ENCODE results near the gene VPS41.
"Not testable (repeated sequence)": the region's sequence is repeated elsewhere in the genome, so short reads cannot be mapped to it uniquely, and the experiment has no call there.

Gene VPS41

DNA sequence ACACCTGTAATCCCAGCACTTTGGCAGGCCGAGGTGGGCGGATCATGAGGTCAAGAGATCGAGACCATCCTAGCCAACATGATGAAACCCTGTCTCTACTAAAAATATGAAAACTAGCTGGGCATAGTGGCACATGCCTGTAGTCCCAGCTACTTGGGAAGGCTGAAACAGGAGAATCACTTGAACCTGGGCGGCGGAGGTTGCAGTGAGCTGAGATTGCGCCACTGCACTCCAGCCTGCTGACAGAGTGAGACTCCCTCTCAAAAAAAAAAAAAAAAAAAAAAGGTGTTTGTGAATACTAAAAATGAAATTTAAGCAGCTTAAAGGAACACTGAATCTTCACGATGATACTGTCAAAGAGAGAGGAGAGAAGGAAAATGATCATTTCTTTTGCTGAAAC, 54.0 kb downstream of the VPS41 start:
- not testable (repeated sequence) for DNase-seq

- no peak for DNase-seq
Measured at GRCh38 chr7:38851321-38851720, 57.7 kb downstream of the VPS41 start.

DNA sequence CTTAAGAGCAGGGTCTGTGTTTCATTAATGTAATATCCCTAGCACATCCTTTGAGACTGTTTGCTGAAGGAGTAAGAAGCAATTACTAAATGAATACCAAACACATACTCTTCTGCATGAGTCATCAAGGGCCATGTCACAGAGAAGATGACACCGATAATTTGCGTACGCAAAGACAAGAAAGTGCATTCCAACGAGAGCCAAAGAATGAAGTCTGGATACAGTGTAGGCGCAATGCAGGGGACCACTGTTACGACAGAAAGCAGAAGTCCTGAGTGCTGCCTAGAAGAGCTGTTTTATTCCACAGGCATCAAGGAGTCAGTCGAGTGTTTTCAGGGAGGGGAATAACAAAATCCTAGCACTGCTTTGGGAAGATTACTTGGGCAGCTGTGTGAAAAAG, 62.7 kb downstream of the VPS41 start:
- no peak for DNase-seq

DNA sequence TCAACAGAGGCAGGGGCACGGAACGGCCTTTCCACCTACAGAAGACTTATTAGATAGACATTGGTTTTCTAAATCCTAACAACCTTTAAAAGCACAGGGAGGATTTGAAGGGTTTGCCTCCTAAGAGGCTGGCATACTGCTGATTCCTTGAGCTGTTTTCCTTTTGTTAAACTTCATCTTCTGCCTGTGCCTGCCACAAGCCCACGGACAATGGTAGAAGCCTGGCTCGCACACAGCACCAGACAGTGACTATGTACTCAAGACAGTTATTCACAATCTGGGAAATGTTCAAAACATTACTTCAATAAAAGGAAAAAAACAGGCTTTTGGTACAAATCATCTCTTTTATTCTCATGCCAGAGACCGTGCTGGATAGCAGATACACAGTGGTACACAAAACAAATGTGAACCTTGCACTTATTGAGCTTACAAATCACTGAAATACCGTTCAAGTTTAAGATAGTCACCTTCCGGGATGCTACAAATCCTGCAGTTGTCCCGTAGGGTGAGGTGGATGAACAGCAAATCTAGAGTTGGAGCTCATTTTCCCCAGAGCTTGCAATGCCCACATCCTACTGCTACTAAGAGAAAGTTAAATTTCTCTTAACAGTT, 63.9 kb downstream of the VPS41 start:
- no peak for DNase-seq

DNA sequence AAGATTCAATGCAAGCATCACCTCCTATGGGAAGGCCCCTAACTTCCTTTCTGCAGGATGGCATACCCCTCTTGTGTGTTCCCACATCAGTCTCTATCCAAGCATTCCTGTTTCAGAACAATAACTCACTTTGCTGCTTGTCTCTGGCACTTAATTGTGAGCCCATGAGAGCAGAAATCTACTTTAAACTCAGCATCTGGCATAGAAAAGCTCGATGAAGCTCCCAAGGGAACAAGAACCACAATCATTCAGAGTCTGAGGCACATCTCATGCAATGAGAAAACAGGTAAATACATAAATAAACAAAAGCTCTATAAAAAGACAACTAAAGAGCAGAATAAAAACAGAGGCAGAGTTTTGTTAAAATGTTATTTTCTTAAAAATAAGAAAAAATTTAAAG, 66.2 kb downstream of the VPS41 start:
- DNase-seq: no peak

GRCh38 chr7:38840736-38841460, 68.1 kb downstream of the VPS41 start:
- DNase-seq: no peak

- DNase-seq: no peak
Measured at GRCh38 chr7:38839851-38840250, 69.1 kb downstream of the VPS41 start.

DNA sequence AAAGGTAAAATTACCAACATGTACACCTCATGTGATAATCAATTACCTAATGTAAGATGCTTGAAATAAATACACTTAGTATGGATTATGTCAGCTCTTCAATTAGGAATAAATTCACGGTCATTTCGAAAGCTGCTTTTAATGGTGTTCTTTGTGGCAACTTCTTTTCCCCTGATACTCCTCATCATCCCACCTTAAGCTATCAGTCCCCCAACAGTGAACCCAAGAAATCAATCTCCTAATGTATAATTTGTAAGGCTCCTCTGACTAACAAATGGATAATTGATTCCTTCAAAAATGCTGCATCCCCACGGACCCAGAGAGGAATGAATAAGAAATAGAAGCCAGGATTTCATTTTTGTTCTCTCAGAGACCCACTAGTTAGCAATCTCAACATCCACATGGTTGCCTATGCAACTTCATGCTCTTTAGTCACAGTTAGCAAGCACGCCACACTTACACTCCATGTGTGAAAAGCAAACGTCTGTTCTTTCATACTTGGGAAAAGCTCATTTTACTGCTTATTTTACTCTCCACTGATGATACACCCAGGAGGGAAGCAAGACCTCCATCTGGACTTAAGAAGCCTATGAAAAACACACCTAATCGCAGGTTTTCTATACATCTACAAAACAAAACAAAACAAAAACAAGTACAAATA, 70.1 kb downstream of the VPS41 start:
- no peak for DNase-seq

DNA sequence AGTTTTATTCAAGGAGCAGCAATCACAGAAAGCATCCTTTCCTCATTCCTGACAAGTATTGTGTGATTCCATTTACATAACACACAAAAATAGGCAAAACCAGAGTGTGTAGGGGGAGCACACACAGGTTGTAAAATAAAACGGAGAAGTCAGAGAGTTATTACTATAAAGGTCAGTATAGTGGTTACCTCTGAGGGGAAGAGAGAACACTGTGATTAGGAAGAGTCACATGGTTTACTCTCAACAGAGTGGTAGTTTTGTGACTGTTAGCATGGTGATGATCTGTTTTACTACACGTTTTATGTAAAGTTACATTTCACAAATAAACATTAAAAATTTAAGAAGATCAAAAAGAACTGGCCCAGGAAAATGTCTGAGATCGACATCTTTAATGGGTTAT, 74.6 kb downstream of the VPS41 start:
- DNase-seq: no peak

DNA sequence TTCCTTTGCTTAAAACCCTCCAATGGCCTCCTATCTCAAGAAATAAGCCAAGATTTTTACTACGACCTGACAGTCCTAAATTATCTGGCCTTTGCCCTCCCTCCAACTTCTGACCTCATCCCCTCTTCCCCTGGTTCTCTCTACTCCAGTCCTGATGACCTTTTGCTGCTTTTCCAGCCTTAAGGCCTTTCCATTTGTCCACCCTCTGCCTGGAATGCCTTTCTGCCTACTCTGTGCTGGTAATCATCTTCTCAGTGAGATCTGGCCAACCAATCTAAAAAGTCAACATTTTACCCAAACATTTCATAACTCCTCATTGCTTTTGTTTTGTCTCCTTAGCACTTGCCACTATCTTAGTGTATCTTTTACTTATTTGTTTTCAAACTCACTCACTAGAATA, 75.7 kb downstream of the VPS41 start:
- no peak for DNase-seq

DNA sequence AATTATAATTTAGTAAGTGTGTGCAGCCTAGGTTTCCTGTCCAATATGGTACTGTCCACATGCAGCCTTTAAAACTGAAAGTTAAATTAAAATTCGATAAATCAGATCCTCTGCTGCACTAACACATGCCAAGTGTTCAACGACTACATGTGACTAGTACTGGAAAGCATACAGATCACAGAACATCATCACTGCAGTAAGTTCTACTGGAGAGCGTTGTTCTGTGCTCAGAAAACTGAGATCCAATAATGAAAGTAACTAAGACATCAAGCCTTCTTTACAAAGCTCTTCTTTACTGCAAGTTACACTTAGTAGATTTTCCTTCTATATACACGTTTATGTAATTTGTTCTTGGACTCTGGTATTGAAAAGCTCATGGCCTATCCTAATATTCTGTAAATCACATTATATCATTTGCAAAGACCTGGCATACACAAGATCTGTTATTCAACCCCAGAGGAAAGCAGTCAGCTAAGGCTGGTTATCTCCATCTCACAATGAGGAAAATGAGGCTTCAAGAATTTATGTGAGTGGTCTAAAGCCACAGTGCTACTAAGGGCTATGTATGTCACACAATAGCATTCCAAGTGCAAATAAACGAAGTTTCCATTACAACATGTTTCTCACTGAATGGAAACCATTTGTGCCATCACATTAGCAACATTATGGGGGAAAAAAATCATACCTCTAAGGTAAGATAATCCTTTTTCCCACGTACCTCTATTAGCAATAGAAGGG, 77.6 kb downstream of the VPS41 start:
- DNase-seq: no peak

DNA sequence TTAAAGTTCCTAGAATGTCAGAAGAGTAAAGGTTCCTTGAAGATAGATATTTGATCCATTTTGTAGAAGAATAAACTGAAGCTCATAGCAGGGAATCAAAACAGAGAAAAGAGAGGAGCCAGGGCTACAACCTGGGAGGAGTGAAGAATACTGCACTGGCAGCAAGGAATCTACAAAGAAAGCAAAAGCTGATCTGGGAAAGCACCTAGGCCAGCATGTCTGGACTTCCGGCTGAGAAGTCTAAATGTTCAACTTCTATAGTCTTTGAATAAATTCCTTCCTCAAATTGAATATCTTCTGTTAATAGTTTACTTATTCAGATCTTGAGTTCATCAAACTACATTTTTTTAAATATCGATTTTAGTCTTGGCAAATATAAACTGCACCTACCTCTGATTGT, 78.2 kb downstream of the VPS41 start:
- no peak for DNase-seq

- no peak for DNase-seq
Measured at GRCh38 chr7:38829488-38830165, 79.4 kb downstream of the VPS41 start.

DNA sequence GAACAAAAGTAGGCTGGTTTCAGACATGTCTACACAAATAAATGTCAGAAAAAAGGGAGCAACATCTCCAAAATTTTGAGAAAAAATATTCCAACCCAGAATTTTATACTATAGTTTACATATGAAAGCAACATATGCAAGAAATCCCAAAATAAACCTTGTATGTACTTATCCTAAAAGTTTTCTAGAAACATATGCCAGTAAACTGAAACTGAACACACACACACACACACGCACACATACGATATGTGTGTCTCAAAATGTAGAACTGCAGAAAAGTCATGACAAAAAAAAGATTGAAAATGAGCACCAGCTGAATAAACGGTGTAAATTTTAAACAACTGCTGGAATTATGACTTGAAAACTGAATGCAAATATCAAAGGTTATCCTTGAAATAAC, 81.0 kb downstream of the VPS41 start:
- DNase-seq: no peak

GRCh38 chr7:38825721-38826440, 83.1 kb downstream of the VPS41 start:
- no peak for DNase-seq

DNA sequence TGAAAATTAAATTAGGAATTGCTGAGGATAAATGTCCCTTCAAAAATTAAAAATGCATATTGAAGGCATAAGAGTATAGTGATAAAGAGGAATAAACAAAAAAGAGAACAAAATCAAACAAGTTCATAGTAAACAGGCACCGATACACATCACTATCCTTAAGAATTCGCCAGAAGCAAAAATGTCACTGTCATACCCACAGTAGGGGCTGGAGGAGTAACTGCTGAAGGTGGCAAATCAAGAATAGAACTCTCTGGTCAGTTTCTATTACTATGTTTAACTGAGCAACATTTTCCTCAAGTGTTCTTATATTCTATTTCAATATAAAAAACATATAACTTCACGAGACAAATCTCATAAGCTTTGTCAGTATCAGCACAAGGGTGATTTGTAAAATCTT, 84.0 kb downstream of the VPS41 start:
- DNase-seq: no peak

DNA sequence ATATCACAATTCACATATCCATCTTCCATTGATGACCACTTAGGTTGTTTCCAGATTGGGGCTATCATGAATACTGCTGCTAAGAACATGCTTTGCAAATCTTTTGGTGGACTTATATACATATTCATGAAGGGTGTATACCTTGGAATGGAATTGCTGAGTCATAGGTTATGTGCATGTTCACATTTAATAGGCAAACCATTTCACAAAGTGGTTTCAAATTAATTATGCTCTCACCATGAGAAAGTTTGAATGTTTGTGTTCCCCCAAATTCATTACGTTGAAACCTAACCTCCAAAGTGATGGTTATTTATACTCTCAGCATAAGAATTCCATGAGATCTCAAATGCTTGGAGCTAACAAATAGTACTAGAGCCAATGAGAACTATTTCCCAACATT, 86.4 kb downstream of the VPS41 start:
- no peak for DNase-seq

DNA sequence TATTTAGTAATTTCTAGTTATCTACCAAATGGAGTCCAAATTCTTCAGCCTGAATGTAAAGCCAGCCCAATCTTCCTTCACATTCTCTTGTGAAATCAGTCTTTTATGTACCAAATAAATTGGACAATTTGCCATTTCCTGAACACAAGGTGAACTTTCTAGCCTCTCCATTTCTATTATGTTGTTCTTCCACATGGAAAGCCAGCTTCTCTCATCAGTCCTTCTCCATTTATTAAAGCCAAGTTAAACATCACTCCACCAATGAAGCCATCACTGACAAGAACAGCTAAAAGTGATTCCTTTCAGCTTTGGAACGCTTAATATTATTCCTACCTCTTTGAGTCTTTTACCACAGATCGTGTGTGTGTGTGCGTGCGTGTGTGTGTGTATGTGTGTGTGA, 88.4 kb downstream of the VPS41 start:
- no peak for DNase-seq

DNA sequence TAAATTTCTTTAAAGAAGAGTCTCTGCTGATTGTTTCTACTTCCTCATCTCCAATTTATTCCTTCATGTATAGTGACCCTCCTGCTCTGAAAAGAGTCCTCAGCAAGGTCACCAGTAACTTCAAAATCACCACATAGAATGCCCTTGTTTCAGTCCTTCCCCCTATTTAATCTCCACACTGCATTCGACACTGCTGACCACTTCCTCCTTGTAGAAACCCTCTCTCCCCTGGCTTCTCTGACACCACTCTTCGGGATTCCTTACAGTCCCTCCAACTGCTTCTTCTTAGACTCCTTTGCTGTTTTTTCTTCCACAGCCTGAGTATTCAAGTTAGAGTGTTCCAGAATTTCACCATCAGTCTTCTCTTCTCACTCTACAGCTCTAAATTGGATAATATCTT, 89.5 kb downstream of the VPS41 start:
- DNase-seq: no peak

DNA sequence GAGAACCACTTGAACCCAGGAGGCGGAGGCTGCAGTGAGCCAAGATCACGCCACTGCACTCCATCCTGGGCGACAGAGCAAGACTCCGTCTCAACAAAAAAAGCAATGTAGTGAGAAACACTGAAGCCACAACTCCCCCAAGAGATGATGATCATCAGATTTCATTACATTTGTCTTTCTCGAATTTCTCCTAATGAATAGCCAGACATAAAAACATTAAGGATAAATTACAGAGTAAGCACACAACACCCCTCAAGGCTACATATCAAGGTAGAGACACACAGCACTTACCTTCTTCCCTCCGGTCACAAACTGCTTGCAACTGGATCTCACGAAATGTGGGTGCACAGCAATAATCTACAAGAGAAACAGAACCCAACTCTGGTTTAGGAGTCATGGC, 91.5 kb downstream of the VPS41 start:
- DNase-seq: no peak

GRCh38 chr7:38813768-38814167, 95.2 kb downstream of the VPS41 start:
- DNase-seq: no peak

DNA sequence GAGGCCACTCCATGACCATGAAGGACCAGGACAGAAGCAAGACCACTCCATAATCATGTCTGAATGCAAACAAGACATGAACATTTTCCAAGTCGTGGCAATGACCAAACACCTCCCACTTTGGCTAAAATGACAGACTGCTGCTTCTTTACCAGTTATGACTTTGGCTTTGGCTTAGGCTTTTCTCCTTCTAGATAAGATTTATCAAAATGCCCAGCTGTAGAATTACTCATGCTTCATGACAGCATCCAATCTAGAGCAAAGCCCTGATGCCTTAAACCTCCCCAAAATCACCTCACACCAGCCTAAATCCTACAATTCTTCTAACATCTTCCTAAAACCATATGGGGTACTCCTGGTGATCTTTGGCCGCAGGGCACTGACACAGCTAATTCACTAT, 102.1 kb downstream of the VPS41 start:
- DNase-seq: no peak

DNA sequence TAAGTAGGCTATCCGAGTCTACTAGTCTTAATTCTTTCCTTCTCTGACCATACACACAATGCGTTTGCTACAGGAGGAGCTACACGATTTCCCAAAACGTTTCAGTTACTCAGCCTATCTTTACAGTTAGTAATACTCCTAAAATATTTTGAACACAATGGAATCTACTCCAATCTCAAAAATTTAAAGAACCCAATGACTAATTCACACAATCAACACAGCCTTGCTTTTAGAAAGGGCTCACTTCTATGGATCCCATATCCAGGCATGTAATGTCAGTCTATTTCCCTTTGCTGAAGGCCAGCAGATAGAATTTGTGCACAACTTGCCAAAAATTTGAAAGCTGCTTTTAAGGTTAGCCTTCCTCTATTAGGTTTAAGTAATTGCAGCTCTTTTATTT, 107.2 kb downstream of the VPS41 start:
- DNase-seq: no peak

Measured in SHP77 (cell line).